HepG2 (cell line): ENCODE results near the gene TMEM120A. TPM values are rescaled to one million over a fixed set of nuclear protein-coding genes. Genes with fewer than 3 reads are reported as not detected.

Source experiments
- ATAC-seq: fragments of 200-7000 bp; cut with Tn5 transposase; 3 replicates; pipeline ENCODE4 v1.9.1; 2020; ENCODE audit warnings: mild to moderate bottlenecking, moderate library complexity
- BruUV-seq: library from RNA; stranded (reverse); fragments of 400-500 nt; replicated peaks from 2 replicates; lab custom pipeline; 2021; lab: Mats Ljungman, UMichigan
- CTCF ChIA-PET: fragments of 300-600 bp; formaldehyde crosslinking; extraction: SDS; loops from one replicate; lab custom pipeline; 2021; ENCODE audit warnings: low total read pairs, inconsistent platforms, low intra/inter-chr PET ratio; lab: Yijun Ruan, JAX
- POLR2A ChIA-PET: fragments of 350-600 bp; sonication (Branson Sonifier 250); formaldehyde crosslinking; loops from one replicate; lab custom pipeline; 2020; ENCODE audit warnings: antibody characterized with exemption, inconsistent platforms; lab: Yijun Ruan, JAX
- DNase-seq: peaks from one replicate; pipeline ENCODE4 v3.0.0-alpha.2; 2015; ENCODE audit warnings: low spot score
- FAIRE-seq: peaks from 3 replicates; lab custom pipeline; 2011; peaks lifted over from hg19 to GRCh38; lab: Jason Lieb, UNC
- H2AFZ ChIP-seq: one replicate; pipeline ENCODE4 v1.6.1; 2011; ENCODE audit warnings: low read length, inconsistent platforms
- H3K27ac ChIP-seq: fragments of 300-600 bp; 3 replicates; pipeline ENCODE4 v1.8.0; 2011; ENCODE audit warnings: mixed run types, mild to moderate bottlenecking, mixed read lengths, low read length, inconsistent platforms; ENCODE audit not compliant: insufficient read depth; ENCODE audit errors: extremely low read length
- H3K27me3 ChIP-seq, 2 experiments: fragments of 200-600 bp in 1 of 2; 2 replicates in 1 of 2; 3 replicates in 1 of 2; pipeline versions ENCODE4 v1.6.0 to v1.8.0; 2011; ENCODE audit warnings: low read length in 2 of 2, mild to moderate bottlenecking in 2 of 2, moderate library complexity in 2 of 2, inconsistent platforms in 1 of 2; ENCODE audit not compliant: insufficient read depth in 2 of 2, control insufficient read depth in 1 of 2
- H3K36me3 ChIP-seq, 2 experiments: fragments of 200-600 bp in 1 of 2; replicated peaks in 1 of 2; 2 replicates in 1 of 2; 3 replicates in 1 of 2; pipeline versions ENCODE4 v1.5.1 to v1.8.0; 2011; ENCODE audit warnings: low read length in 2 of 2, inconsistent platforms in 1 of 2; ENCODE audit not compliant: insufficient read depth in 2 of 2, control insufficient read depth in 1 of 2
- H3K4me1 ChIP-seq: 2 replicates; pipeline ENCODE4 v1.5.1; 2012; ENCODE audit warnings: low read length, inconsistent platforms; ENCODE audit not compliant: insufficient read depth
- H3K4me2 ChIP-seq: 2 replicates; pipeline ENCODE4 v1.6.0; 2011; ENCODE audit warnings: low read depth, low read length, inconsistent platforms
- H3K4me3 ChIP-seq, 3 experiments: fragments of 200-600 bp in 1 of 3; sonication (generic), shearing (Covaris generic) in 1 of 3; replicated peaks in 1 of 3; 2 replicates each; pipeline ENCODE4 v1.5.1; 2011 to 2016; ENCODE audit warnings: low read length in 3 of 3, inconsistent platforms in 2 of 3, low read depth in 2 of 3, mild to moderate bottlenecking in 2 of 3, control low read depth in 1 of 3, mixed read lengths in 1 of 3; ENCODE audit not compliant: insufficient read depth in 1 of 3
- H3K79me2 ChIP-seq: one replicate; pipeline ENCODE4 v1.6.1; 2011; ENCODE audit warnings: low read length, inconsistent platforms; ENCODE audit not compliant: insufficient read depth
- H3K9ac ChIP-seq: 2 replicates; pipeline ENCODE4 v1.6.0; 2011; ENCODE audit warnings: mild to moderate bottlenecking, low read depth, low read length, inconsistent platforms; ENCODE audit not compliant: insufficient read depth
- H3K9me3 ChIP-seq: 2 replicates; pipeline ENCODE4 v1.5.1; 2012; ENCODE audit warnings: mild to moderate bottlenecking, low read length
- H4K20me1 ChIP-seq: 2 replicates; pipeline ENCODE4 v1.6.0; 2011; ENCODE audit warnings: inconsistent platforms, mild to moderate bottlenecking, low read length, moderate library complexity; ENCODE audit not compliant: insufficient read depth
- HNRNPLL ChIP-seq: fragments of 200-400 bp; formaldehyde crosslinking; IDR thresholded peaks from 2 replicates; pipeline ENCODE4 v1.6.1; 2017; ENCODE audit warnings: mild to moderate bottlenecking, low read depth, low read length; ENCODE audit not compliant: poor library complexity, severe bottlenecking
- MYC ChIP-seq: sonication (generic); formaldehyde crosslinking; IDR thresholded peaks from 2 replicates; pipeline ENCODE4 v1.9.0; 2021; ENCODE audit warnings: missing genetic modification reagents, borderline replicate concordance
- POLR2A ChIP-seq, 2 experiments: IDR thresholded peaks; 2 replicates each; pipeline ENCODE4 v1.6.1; 2011; ENCODE audit warnings: low read depth in 2 of 2, low read length in 2 of 2, mild to moderate bottlenecking in 1 of 2, moderate library complexity in 1 of 2; ENCODE audit not compliant: insufficient read depth in 1 of 2
- RBM22 ChIP-seq: fragments of 200-400 bp; formaldehyde crosslinking; optimal IDR thresholded peaks from 2 replicates; pipeline ENCODE3; 2017; ENCODE audit warnings: mild to moderate bottlenecking, low read length, moderate library complexity
- WGBS: methylation state at CpG from one replicate; pipeline ENCODE4 v1.1.6; 2017; ENCODE audit warnings: low lambda C conversion rate; 5-methylcytosine and 5-hydroxymethylcytosine counted together
- in situ Hi-C: cut with HindIII; loops from 2 replicates; pipeline ENCODE4 v1.10.0; 2017; ENCODE audit warnings: low pct_unique_long_range_greater_than_20kb; ENCODE audit not compliant: extremely low pct_ligation_motif_present
- intact Hi-C: fragments of 100-400 bp; cut with micrococcal nuclease; formaldehyde crosslinking; loops from one replicate; pipeline ENCODE4 v1.10.0; 2022; ENCODE audit not compliant: unreplicated experiment
- polyA plus RNA-seq, 8 experiments: library from polyadenylated mRNA; depleted of rRNA in 3 of 8; stranded (reverse) in 7 of 8; unstranded in 1 of 8; fragments of >200 nt; fragmentation: Illumina TruSeq in 4 of 8; extraction: Trizol in 4 of 8; gene quantifications; 2 replicates each; pipeline versions ENCODE4 v1.2.1 to v1.2.3, GENCODE V29; 2011 to 2016; ENCODE audit warnings: low read depth in 4 of 8, missing spikeins in 1 of 8, mixed read lengths in 1 of 8; ENCODE audit not compliant: insufficient read depth in 1 of 8
- total RNA-seq, 5 experiments: library from RNA; depleted of rRNA; stranded (reverse); fragments of >200 nt; fragmentation: Illumina TruSeq; extraction: Trizol; gene quantifications; 2 replicates each; pipeline ENCODE4 v1.2.3, GENCODE V29; 2016; ENCODE audit warnings: low read depth in 1 of 5
- TF ChIP-seq, protein P1 (sequence below): sonication (generic); formaldehyde crosslinking; IDR thresholded peaks from 2 replicates; pipeline ENCODE4 v1.5.1; 2020; ENCODE audit warnings: mild to moderate bottlenecking, missing genetic modification reagents, moderate library complexity
- TF ChIP-seq, protein P2 (sequence below): sonication (generic); formaldehyde crosslinking; IDR thresholded peaks from 2 replicates; pipeline ENCODE4 v1.8.1; 2022; ENCODE audit warnings: low read depth, mild to moderate bottlenecking, missing genetic modification reagents

Gene TMEM120A
- total and polyA plus RNA-seq, 2 of the 13 experiments (the other 11 are each of a cell fraction or from before 2014, with no cell fraction given): 40.3 to 102 TPM

DNA sequence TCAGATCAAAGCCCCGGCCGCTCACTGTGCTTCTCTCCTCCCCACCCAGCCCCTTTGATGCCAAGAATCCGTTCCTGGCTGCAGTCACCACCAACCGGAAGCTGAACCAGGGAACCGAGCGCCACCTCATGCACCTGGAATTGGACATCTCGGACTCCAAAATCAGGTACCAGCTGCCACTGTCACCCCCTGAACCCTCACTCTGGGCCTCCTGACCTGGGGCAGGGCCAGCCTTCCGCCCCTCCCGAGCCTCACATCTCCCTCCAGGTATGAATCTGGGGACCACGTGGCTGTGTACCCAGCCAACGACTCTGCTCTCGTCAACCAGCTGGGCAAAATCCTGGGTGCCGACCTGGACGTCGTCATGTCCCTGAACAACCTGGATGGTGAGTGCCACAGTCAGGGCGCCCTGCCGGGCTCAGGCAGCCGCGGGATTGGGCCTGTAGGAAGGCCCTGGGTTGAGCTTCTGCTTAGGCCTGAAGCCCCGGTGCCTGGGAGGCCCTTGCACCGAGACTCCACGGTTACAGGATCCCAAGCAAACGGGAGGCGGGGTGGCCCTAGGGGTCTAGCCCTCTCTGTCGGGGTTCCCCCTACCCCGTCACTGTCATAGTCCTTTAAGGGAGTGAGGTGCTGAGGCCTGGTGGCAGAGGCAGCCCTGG lies 10.8 kb downstream of the TMEM120A start:
- intact Hi-C loops: no loop called here
- DNase-seq: no peak
- no peak for FAIRE-seq

More for the DNA sequence above, 10.8 kb downstream of the TMEM120A start:
- no peak overlapping the region for H3K4me2 ChIP-seq
- WGBS: 98% methylated on average over 23 of the region's 26 CpGs
- in situ Hi-C loops: no loop called here
- peaks cover 58 to 91% of the 10 kb centered on the region in 2 experiments for H3K36me3 ChIP-seq
- H3K9ac ChIP-seq: no peak overlapping the region
- TF ChIP-seq, protein P1, sequence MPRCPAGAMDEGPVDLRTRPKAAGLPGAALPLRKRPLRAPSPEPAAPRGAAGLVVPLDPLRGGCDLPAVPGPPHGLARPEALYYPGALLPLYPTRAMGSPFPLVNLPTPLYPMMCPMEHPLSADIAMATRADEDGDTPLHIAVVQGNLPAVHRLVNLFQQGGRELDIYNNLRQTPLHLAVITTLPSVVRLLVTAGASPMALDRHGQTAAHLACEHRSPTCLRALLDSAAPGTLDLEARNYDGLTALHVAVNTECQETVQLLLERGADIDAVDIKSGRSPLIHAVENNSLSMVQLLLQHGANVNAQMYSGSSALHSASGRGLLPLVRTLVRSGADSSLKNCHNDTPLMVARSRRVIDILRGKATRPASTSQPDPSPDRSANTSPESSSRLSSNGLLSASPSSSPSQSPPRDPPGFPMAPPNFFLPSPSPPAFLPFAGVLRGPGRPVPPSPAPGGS (CRISPR knock-in tag): no peak
- peak; percentile 9 for TF ChIP-seq HNRNPLL
- TF ChIP-seq, protein P2, sequence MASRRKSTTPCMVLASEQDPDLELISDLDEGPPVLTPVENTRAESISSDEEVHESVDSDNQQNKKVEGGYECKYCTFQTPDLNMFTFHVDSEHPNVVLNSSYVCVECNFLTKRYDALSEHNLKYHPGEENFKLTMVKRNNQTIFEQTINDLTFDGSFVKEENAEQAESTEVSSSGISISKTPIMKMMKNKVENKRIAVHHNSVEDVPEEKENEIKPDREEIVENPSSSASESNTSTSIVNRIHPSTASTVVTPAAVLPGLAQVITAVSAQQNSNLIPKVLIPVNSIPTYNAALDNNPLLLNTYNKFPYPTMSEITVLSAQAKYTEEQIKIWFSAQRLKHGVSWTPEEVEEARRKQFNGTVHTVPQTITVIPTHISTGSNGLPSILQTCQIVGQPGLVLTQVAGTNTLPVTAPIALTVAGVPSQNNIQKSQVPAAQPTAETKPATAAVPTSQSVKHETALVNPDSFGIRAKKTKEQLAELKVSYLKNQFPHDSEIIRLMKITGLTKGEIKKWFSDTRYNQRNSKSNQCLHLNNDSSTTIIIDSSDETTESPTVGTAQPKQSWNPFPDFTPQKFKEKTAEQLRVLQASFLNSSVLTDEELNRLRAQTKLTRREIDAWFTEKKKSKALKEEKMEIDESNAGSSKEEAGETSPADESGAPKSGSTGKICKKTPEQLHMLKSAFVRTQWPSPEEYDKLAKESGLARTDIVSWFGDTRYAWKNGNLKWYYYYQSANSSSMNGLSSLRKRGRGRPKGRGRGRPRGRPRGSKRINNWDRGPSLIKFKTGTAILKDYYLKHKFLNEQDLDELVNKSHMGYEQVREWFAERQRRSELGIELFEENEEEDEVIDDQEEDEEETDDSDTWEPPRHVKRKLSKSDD (CRISPR knock-in tag): no peak
- TF ChIP-seq POLR2A (IDR thresholded peaks at IDR 0.05; ENCODE audit: insufficient read depth in 1 of 2, low read depth in 2 of 2, low read length in 2 of 2): peak in 1 of 2 experiments; percentile 7; a peak in 1 of 4 replicates
- peak; percentile 57 for TF ChIP-seq RBM22
- 0 out of 2 replicates have a peak, but pooled peaks have one; percentile 30 for TF ChIP-seq MYC
- ATAC-seq: no peak
- no TSS peak for BruUV-seq
- ChIA-PET CTCF (no interaction called here), POLR2A (interaction anchor here (1.1 kb wide), 1 partner anchor 11 kb away, joined by 4 read pairs; the partner anchor contains the start of gene TMEM120A)
- H3K4me3 ChIP-seq: no peak overlapping the region
- H4K20me1 ChIP-seq: peaks cover 4% of the 10 kb centered on the region; the same call in 1 of the 2 replicates
- no peak overlapping the region for H3K27ac ChIP-seq
- no peaks in the 10 kb centered on the region for H3K27me3 ChIP-seq
- no peaks in the 10 kb centered on the region for H3K79me2 ChIP-seq
- H2AFZ ChIP-seq: no peak overlapping the region
- H3K9me3 ChIP-seq: no peaks in the 10 kb centered on the region
- H3K4me1 ChIP-seq: no peaks in the 10 kb centered on the region; the same call in 1 of the 2 replicates
